Measurements from ENCODE around the gene OMA1.
A peak's percentile ranks its signal among the peaks of the same experiment; 100 is the strongest.

Gene OMA1

DNA sequence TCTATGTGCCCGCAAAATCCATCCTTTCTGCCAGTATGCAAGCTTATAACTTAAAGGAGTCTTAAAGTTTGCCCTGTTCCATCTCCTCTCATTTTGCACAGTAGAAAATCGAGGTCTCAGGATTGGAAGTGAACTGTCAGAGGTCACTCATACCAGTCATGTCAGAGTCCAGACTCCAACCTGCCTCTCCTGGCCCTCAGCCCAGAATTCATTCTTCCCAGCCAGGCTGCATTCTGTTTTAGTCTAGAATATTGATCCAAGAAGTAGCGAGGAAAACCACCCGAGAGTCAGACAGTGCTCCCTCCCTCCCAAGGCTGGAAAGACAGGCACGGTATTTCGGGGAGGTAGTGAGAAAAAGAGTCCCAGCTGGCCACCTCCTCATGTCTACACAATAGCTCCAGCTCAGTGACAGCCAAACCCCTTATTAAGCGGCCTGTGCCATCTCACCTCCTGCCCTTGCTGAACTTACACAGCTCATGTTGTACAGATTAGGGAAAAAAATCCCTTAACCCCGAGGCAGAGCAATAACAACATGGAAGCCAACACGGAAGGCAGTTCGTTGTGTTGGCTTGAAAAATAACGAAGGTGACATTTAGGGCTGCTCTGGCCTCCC lies 89.4 kb downstream of the OMA1 start:
- DNase-seq (ENCODE audit: low spot score) = no peak

DNA sequence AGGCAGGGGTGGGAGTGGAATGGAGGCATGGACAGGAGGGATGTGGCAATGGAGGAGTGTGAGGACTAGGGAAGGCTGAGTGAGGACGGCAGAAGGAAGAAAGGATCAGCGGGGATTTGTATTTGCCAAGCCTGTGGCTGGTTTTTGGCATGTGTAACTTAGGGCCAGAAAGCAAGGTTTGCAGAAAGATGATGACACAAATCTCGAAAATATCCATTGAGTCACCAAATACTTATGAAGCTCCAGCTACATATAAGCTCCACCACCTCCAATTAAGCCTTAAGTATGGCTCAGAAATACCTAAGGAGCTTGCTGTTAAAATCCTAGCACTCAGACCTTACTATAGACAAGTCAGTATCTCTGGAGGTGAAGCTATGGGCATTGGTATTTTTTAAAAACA lies 90.1 kb downstream of the OMA1 start:
- no peak for DNase-seq (ENCODE audit: low spot score)

DNA sequence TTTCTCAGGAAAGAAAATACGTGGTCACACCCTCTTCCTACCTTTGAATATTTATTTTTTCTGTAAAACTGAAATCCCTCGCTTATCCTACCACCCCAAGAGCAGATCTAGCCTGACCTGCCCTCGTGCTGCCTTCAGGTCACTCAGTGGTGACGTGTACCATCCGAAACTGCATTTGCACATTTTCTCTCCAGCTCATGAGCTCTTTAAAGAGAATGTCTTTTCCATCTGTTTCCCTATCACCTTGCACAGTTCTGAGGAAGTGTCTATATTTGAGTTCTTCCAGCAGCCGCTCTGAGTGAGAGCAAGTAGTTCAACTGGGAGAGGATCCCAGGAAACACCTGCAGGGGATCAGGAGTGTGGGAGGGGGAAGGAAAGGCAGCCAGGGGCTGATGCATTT lies 91.7 kb downstream of the OMA1 start:
- DNase-seq (ENCODE audit: low spot score) = no peak

DNA sequence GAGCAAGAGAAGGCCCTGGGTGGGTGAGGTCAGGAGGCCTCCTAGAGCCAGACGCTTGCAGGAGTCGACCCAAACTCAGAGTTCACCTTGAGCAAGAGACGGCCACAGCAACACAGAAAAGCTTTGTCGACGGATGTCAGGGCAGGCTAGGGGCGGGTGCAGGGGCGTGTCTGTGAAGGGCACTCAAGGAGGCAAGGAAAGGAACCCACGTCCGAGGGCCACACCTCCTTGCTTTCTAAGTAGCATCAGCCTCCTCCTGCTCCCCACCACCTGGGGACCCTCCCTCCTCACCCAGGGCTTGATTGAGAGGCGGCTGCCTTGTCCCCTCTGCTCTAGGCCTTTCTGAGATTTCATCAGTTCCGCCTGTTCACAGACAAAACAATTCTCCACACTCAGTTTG lies 92.1 kb downstream of the OMA1 start:
- no peak for DNase-seq (ENCODE audit: low spot score)

DNA sequence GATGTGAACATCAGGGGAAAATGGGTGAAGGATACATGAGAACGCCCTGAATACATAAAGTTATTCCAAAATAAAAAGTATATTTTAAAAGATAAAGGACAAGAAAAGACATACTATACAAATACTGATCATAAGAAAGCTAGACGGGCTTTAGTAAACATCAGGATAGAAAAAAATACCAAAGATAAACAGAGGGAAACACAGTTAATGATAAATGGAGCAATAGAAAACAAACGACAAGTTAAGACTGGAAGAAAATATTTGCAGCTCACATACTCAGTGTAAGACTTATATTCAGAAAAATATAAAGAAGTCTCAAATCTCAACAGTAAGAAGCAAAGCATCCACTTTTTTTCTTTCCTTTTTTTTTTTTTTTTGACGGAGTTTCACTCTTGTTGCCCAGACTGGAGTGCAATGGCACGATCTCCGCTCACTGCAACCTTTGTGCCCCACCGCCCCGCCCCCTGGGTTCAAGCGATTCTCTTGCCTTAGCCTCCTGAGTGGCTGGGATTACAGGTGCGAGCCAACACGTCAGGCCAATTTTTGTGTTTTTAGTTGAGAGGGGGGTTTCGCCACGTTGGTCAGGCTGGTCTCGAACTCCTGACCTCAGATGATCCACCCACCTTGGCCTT lies 94.8 kb downstream of the OMA1 start:
- DNase-seq (ENCODE audit: low spot score) = no peak

DNA sequence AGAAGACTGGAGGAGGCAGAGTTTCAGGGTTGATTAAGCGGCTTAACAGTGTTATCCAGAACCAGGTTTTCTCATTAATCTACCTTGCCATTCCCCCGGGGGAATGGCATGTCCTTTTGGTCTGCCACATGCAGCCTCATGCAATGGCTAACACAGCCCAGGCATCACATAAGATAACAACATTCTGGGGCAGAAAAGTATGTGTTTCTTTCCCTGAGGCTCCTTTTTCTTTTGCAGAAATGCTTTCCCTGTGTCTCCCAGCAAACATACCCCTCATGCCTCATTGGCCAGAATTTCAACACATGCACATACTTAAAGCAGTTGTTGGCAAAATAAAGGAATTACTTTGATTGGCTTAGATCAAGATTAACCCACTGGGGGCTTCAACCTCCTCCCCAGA lies 98.6 kb downstream of the OMA1 start:
- DNase-seq (ENCODE audit: low spot score) = no peak

DNA sequence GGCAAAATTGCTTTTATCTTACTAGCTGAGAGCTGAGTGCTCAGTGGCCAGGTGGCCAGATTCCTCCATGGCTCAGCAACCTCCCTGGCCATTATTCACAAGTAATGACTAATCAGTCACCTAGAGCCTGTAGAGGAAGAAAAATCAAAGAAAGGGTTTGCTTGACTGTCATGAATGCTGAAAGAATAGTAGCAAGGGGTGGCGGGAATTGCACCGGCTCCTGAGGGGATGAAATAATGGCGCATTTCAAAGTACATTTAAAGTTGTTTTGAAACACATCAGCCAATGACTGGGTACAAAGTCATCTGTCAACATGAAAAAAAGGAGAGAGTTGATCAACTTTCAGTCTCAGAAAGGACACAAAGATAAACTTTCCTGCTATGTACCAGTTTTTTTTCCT lies 99.5 kb downstream of the OMA1 start:
- DNase-seq (ENCODE audit: low spot score) = no peak

DNA sequence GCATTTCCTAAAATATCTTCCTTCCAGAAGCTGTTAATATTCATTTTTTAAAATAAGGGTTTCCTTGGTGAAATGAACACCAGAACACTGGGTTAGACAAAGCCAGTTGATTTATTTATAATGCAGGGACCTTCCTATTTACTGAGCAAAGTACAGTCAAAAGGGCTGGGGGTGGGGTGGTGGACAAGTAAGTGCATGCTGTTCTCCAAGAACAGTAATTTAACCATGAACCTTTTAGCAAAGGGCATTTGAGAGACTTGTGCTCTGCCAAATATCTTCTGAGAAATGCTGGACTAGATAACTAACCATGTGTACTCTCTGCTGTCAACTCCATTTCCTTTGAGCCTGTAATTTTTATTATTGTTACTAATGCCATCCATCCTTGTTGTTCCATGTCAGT lies 100.2 kb downstream of the OMA1 start:
- DNase-seq (ENCODE audit: low spot score) = no peak

DNA sequence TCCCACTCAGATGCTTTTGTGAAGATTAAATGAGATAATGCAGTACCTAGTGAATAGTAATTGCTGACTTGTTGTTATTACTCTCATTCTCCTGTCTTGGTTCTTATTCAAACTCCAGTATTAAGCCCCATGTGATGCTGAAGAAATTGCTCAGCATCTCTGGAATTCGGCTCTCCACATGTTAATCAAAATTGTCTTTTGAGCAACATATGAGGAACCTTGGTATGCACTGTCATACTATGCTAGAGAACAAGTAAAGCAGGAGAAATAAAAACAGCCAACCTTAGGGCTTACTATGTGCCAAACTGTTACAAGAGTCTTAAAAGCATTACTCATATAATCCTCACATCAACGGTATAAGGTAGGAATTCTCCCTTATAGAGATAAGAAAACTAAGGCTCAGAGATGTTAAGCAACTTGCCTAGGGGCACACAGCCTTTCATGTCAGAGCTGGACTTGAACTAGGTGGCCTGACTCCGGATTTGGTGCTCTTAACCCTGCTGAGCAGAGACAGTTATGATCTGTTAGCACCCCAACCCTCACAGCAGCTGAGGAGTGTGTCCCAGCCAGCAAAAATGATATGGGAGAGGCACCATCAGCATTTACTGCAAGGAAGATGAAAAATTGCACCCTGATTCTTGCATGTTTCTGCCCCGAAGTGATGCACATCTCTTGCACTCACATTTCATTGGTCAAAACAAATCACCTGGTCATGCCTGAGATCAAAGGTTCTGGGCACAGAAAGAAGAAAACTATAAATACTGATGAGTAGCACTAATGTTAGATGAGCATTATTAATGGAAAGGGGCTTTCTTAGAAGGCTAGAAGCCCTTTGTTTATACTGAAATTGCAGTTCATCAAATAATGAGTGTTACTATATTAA lies 102.3 kb downstream of the OMA1 start:
- no peak for DNase-seq (ENCODE audit: low spot score)

DNA sequence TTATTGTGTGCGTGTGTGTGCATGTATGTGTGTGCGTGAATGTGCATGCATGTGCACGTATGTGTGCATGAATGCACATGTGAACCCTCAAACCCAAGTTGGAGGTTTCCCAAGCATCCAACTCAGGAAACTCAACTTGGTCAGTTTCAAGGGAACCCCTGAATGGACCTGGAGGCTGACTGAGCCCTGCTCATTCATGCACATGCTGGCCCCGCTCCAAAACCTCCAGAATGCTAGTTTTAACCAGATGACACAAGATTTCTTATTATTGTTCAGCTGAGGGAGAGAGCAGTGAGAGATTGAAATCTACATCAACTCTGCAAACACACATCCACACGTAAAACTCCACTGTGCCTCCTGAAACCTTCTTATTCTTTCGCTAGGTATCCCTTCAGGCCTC lies 104.4 kb downstream of the OMA1 start:
- no peak for DNase-seq (ENCODE audit: low spot score)

DNA sequence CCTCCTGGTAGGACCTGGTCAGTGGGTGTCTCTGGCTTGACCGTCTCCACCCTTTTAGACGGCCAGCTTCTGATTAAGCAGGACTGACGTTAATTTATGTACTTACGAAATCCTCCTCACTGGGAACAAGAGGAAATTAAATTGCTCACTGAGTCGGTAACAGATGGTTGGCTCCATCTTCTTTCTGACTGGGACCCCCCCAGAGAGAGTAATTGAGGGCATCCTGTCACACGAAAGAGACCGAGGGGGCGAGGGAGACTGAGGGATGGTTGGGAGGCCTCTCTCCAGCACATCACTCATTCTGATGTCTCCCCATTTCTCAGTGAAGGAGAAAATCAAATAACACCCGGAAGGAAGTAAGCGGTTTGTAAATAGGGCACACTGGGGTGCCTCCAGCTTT lies 104.8 kb downstream of the OMA1 start:
- no peak for DNase-seq (ENCODE audit: low spot score)

DNA sequence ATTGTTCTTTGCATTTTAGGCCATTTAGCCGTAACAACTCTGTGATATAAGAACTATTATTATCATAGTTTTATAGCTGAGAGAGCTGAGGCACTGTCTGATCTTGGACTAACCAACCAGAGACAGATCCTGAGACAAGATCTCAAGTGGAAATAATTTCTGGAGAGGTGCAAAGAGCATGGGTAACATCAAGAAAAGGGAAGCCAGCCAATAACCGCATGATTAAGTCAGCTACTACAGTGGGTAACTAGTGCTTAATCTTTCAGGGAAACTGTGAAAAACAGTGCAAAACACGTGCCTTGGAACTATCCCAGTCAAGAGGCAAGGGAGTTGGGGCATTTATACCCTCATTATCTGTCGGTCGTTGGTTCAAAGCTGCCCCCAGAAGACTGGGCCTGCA lies 105.8 kb downstream of the OMA1 start:
- no peak for DNase-seq (ENCODE audit: low spot score)

DNA sequence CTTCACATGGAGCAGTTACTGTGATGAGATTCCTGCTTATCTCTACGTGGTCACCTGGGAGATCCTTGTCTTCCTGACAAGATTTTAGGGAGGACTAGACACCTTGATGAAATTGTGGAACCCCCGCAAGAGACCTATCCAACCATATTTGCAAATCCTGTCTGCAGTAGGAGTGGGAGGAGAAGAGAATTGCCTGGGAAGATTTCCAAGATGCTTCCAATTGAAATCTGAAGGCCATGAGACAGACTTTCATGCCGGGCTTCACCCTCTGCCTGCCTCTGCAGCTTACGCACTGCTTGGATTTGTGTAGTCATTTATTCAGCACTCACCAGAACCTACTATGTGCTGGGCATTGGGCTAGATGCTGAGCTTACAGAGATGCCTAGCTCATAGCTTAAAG lies 106.6 kb downstream of the OMA1 start:
- DNase-seq (ENCODE audit: low spot score) = no peak

DNA sequence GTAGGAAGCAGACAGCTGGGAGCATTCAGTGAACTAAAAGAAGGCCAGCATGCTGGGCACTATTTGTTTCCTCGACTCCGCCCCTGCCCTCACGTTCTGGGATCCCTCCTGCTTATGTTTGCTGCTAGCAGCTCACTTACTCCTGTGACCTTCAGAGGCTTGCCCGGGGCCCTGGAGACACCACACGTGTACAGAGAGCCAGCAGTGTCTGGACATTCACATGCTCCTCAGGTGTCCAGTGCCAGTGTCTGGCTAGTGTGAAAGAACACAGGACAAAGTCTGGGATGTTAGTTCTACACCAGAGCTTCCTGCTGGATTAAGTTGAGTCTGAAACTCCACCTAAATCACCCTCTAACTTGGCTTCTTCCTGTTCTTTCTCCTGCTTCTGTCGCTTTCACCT lies 108.1 kb downstream of the OMA1 start:
- DNase-seq (ENCODE audit: low spot score) = no peak

DNA sequence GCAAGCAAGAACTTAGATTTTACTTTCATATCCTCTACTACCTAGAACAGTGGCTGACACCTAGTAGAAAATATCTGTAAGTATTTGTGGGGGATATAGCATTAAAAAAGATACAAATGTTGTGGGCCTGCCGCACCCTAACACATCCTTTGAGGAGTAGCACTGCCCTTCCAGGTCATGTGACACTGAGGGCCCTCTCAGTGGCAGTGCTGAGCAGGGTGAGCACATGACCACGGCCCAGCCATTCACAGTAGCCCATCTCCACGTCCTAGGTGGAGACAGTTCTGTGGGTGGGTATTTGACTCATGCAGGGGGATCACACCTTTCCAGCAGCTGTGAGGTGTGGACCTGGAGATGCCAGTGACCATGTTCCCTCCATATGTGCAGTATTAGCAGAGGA lies 108.9 kb downstream of the OMA1 start:
- no peak for DNase-seq (ENCODE audit: low spot score)

DNA sequence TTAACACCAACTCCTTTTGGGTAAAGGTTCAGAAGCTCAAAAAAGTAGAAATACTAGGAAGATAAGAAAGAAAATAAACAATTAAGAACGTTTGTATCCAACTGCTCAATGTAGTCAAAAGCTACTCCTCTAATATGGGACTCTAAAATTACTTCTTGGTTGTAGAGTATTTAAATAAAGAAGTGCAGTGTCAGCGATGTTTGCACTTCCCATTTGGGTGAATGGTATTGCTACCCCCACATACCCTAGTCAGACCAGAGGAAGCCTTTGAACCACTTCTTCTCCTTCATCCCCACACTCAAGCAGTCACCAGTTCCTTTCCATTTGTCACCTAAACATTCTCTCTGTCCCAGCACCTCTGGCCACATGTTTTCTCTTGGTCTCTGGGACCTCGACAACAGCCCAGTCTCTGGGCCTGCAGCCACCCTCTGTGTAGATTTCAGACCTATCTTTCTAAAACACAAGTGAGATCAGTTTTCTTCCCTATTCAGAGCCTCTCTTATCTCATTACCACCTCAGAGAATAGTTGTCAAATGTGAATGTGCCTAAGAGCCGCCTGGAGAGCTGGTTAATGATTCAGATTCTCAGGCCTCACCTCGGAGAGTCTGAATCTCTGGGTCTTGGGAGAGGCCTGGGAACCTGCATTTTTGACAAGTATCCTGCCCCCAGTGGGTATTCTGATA lies 109.8 kb downstream of the OMA1 start:
- DNase-seq (ENCODE audit: low spot score) = no peak

DNA sequence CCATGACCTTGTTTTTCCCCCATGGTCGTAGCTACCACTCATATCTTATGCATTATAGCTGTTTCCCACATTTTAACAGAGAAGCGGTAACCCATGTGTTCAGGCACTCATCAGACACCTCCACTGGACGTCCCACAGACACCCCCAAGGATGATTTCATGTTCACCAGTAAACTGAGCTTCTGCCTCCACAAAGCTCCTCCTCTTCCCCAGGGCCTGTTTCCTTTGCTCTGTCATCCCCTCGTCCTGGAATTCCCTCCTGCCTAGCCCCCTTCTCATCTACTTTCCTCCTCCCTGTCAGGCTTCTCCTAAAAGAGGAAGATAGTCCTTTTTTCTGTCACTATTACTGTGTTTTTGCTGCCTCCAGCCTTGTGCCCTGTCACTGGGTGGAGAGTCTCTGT lies 111.2 kb downstream of the OMA1 start:
- no peak for DNase-seq (ENCODE audit: low spot score)

DNA sequence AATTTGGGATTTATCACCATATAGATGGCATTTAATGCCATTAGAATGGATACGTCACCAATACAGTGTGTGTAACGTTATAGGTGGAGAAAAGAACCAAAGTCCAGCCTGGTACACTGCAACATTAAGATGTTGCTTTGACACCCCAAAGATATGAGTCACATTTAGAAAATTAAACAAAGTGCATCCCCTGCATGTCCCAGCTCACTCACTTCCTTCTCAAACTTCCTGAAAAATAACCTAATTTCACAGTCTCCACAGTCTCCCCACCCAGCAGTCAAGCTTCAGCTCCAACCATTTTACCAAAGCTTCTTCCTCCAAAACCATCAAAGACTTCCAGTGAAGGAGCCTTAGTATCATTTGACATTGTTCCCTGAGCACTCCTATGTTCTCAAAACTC lies 111.9 kb downstream of the OMA1 start:
- DNase-seq (ENCODE audit: low spot score) = no peak

DNA sequence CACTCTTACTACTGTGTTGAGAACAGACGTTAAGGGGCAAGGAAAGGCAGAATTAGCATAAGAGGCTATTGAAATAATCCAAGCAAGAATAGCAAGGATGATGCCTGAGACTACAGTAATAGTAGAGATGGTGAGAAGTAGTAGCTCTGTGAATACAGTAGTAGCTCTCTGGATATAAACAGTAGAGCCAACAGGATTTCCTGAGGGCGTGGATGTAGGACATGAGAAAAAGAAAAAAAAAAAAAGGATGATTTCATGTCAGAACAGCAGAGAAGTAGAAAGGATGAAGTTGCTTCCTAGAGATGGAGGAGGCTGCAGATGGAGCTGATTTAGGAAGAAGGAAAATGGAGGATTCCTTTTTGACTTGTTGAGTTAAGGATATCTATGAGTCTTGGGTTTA lies 112.3 kb downstream of the OMA1 start:
- DNase-seq (ENCODE audit: low spot score) = no peak

DNA sequence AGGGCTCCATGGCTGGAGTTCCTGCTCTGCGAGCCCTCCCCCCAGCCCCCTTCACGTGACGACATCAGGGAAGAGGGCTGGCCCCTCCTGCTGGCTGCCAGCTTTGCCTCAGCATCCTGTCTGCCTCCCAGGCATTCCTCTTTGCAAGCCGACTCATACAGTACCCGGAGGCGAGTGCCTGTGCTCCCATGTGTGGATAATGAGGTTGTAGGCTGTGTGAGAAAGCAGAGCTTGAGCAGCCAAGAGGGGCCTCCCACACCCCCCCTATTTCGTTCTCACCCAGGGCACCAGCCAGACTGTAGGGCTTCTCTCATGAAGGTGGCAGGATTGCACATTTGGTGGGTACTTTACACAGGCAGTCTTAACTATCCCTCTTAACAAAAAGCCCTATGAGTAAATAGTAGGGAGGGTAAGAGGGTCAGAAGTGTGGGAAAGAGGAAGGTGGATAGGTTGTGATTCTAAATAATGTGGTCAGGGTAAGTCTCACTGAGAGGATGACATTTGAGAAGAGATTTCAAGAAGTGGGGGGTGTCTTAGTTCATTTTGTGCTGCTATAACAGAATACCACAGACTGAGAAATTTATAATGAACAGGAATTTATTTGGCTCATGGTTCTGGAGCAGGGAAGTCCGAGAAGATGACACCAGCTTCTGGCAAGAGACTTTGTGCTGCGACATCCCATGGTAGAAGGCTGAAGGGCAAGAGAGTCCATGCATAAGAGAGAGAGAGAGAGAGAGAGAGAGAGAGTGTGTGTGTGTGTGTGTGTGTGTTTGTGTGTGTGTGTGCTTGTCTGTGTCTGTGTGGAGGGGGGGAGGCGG lies 113.5 kb downstream of the OMA1 start:
- DNase-seq (ENCODE audit: low spot score) = peak; percentile 12

DNA sequence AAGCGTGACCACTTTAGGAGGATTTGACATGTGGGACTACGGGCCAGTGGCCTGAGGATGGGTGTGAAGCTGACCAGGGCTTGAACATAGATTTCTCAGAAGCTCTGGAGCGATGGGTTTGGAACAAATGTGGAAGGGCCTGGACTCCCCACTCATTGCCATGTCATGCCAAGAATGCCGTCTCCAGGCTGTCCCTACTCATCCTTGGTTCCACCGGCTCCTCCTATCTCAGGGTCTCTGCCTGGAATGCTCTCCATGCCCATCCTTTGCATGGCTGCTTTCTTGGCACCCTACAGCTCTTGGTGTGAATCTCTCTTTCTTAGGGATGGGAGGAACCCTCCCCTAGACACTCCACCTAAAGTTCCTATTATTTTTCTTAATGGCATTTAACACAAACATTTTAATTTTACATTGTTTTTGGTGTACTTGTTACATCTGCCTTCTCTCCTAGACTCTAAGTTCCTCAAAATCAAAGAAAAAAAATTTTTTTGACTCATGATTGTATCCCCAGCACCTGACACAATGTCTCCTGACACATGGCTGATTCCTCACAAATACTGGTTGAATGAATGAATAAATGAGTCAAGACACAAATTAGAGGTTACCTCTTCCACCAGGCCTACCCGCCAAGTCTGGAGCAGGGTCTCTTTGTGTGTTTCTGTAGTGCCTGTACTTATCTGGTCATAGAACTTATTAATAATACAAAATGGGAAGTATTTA lies 114.5 kb downstream of the OMA1 start:
- DNase-seq (ENCODE audit: low spot score) = no peak

Measured in germinal center (tissue), 1 donor.